ENCODE results near the gene FOXD1.
"Not testable (repeated sequence)": the region's sequence is repeated elsewhere in the genome, so short reads cannot be mapped to it uniquely, and the experiment has no call there.

Gene FOXD1

DNA sequence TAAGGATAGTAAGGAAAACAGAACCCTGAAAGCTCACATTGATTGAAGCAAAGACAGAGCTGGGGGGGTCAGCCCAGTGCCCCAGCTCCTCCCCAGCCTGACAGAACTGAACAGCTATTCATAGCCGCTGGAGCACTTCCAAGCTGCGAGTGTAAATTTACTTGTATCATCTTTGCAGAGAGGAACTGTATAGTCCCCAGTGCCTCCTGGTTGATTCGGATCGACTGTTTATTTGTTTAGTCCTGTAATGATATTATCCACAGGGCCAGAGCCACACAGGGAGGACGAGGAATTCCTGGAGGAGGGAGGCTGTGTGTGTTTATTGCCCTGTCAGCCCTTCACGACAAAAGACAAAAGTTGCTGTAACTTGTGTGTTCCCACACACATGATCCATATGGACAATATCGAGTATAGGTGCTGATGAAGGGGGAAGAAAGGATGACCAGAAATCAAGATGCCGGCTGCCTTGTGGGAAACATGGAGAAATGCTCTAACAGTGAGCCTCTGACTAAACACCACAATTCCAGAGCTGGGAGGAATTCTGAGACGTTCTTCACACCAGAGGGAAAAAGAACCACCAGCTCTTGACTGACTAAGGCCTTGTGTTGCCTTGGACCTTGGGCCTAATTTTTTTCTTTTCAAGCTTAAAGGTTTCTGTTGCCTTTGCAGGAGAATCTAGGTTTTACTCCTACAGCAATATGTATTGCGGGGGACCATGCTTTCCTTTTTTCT lies 31.1 kb downstream of the FOXD1 start:
- Histone ChIP-seq H3K36me3 (ENCODE audit: control insufficient read depth in 1 of 2, insufficient read depth in 2 of 2, low read length in 2 of 2) (no peaks in the 10 kb centered on the region), H3K27me3 (ENCODE audit: control insufficient read depth in 1 of 2, insufficient read depth in 2 of 2, low read length in 2 of 2) (peaks cover 73 to 94% of the 10 kb centered on the region in 2 donors), H3K4me1 (ENCODE audit: control insufficient read depth in 1 of 2, insufficient read depth in 2 of 2, low read length in 2 of 2) (peaks cover 4 to 7% of the 10 kb centered on the region in 2 donors), H3K4me3 (ENCODE audit: low read depth in 1 of 2, low read length in 2 of 2) (no peak overlapping the region), H3K9ac (ENCODE audit: low read depth in 1 of 2, low read length in 2 of 2) (no peak overlapping the region), H3K9me3 (ENCODE audit: control insufficient read depth in 1 of 2, low read length in 2 of 2) (no peaks in the 10 kb centered on the region), H3K27ac (ENCODE audit: low read depth, low read length) (no peak overlapping the region)

DNA sequence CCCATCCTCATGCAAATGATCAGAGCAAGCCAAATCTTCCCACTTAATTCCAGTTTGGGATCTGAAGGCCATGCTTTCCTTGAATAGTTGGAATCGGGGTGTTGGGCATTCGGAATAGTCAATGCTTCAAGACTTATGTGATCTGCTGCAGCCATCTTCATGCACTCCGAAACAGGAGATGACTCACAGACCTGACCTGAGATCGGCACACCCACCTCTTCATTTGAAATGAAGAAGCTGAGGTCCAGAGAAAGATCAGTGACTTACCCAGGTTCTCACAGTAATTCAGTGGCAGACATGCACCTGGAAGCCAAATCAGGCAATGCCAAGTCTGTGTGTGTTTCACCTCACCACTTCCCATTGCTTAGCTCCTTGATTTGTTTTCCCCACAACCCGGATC lies 33.0 kb downstream of the FOXD1 start:
- H3K27me3 ChIP-seq (ENCODE audit: control insufficient read depth in 1 of 2, insufficient read depth in 2 of 2, low read length in 2 of 2): peaks cover 58 to 84% of the 10 kb centered on the region in 2 donors
- H3K4me1 ChIP-seq (ENCODE audit: control insufficient read depth in 1 of 2, insufficient read depth in 2 of 2, low read length in 2 of 2): peaks cover 4 to 7% of the 10 kb centered on the region in 2 donors
- H3K36me3 ChIP-seq (ENCODE audit: control insufficient read depth in 1 of 2, insufficient read depth in 2 of 2, low read length in 2 of 2): no peaks in the 10 kb centered on the region

GRCh38 chr5:73415171-73415570 lies 33.4 kb downstream of the FOXD1 start:
- Histone ChIP-seq H3K27me3 (ENCODE audit: control insufficient read depth in 1 of 2, insufficient read depth in 2 of 2, low read length in 2 of 2) (peaks cover 53 to 79% of the 10 kb centered on the region in 2 donors), H3K9ac (ENCODE audit: low read depth in 1 of 2, low read length in 2 of 2) (no peak overlapping the region), H3K4me3 (ENCODE audit: low read depth in 1 of 2, low read length in 2 of 2) (no peak overlapping the region), H3K9me3 (ENCODE audit: control insufficient read depth in 1 of 2, low read length in 2 of 2) (no peaks in the 10 kb centered on the region), H3K4me1 (ENCODE audit: control insufficient read depth in 1 of 2, insufficient read depth in 2 of 2, low read length in 2 of 2) (peaks cover 4 to 6% of the 10 kb centered on the region in 2 donors), H3K27ac (ENCODE audit: low read depth, low read length) (no peak overlapping the region), H3K36me3 (ENCODE audit: control insufficient read depth in 1 of 2, insufficient read depth in 2 of 2, low read length in 2 of 2) (no peaks in the 10 kb centered on the region)

More for the DNA sequence above, 33.0 kb downstream of the FOXD1 start:
- Histone ChIP-seq H3K27ac (ENCODE audit: low read depth, low read length) (no peak overlapping the region), H3K9me3 (ENCODE audit: control insufficient read depth in 1 of 2, low read length in 2 of 2) (no peaks in the 10 kb centered on the region), H3K9ac (ENCODE audit: low read depth in 1 of 2, low read length in 2 of 2) (no peak overlapping the region), H3K4me3 (ENCODE audit: low read depth in 1 of 2, low read length in 2 of 2) (no peak overlapping the region)

GRCh38 chr5:73412597-73412988 lies 36.0 kb downstream of the FOXD1 start:
- H3K9ac ChIP-seq (ENCODE audit: low read depth in 1 of 2, low read length in 2 of 2): no peak overlapping the region
- H3K36me3 ChIP-seq (ENCODE audit: control insufficient read depth in 1 of 2, insufficient read depth in 2 of 2, low read length in 2 of 2): no peaks in the 10 kb centered on the region
- no peaks in the 10 kb centered on the region for H3K9me3 ChIP-seq (ENCODE audit: control insufficient read depth in 1 of 2, low read length in 2 of 2)
- peaks cover 31 to 53% of the 10 kb centered on the region in 2 donors for H3K27me3 ChIP-seq (ENCODE audit: control insufficient read depth in 1 of 2, insufficient read depth in 2 of 2, low read length in 2 of 2)
- H3K4me3 ChIP-seq (ENCODE audit: low read depth in 1 of 2, low read length in 2 of 2): no peak overlapping the region
- H3K27ac ChIP-seq (ENCODE audit: low read depth, low read length): no peak overlapping the region
- no peaks in the 10 kb centered on the region for H3K4me1 ChIP-seq (ENCODE audit: control insufficient read depth in 1 of 2, insufficient read depth in 2 of 2, low read length in 2 of 2)

GRCh38 chr5:73411936-73412596 lies 36.5 kb downstream of the FOXD1 start:
- no peaks in the 10 kb centered on the region for H3K36me3 ChIP-seq (ENCODE audit: control insufficient read depth in 1 of 2, insufficient read depth in 2 of 2, low read length in 2 of 2)
- no peak overlapping the region for H3K9ac ChIP-seq (ENCODE audit: low read depth in 1 of 2, low read length in 2 of 2)
- no peaks in the 10 kb centered on the region for H3K4me1 ChIP-seq (ENCODE audit: control insufficient read depth in 1 of 2, insufficient read depth in 2 of 2, low read length in 2 of 2)
- no peak overlapping the region for H3K4me3 ChIP-seq (ENCODE audit: low read depth in 1 of 2, low read length in 2 of 2)
- H3K9me3 ChIP-seq (ENCODE audit: control insufficient read depth in 1 of 2, low read length in 2 of 2): no peaks in the 10 kb centered on the region
- peaks cover 26 to 48% of the 10 kb centered on the region in 2 donors for H3K27me3 ChIP-seq (ENCODE audit: control insufficient read depth in 1 of 2, insufficient read depth in 2 of 2, low read length in 2 of 2)
- no peak overlapping the region for H3K27ac ChIP-seq (ENCODE audit: low read depth, low read length)

DNA sequence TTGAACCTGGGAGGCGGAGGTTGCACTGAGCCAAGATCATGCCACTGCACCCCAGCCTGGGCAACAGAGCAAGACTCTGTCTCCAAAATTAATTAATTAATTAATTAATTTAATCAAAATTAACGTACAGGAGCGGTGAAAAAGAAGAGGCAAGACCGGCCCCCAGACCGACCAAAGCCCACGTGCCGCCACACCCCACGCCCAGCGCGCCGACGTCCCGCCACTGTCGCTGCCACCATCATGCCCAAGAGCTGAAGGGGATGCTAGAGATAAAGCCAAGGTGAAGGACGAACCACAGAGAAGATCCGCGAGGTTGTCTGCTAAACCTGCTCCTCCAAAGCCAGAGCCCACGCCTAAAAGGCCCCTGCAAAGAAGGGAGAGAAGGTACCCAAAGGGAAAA lies 38.6 kb downstream of the FOXD1 start:
- not testable (repeated sequence) for H3K9ac ChIP-seq (ENCODE audit: low read depth in 1 of 2, low read length in 2 of 2); H3K27ac ChIP-seq (ENCODE audit: low read depth, low read length); H3K36me3 ChIP-seq (ENCODE audit: control insufficient read depth in 1 of 2, insufficient read depth in 2 of 2, low read length in 2 of 2); H3K4me3 ChIP-seq (ENCODE audit: low read depth in 1 of 2, low read length in 2 of 2); H3K4me1 ChIP-seq (ENCODE audit: control insufficient read depth in 1 of 2, insufficient read depth in 2 of 2, low read length in 2 of 2); H3K9me3 ChIP-seq (ENCODE audit: control insufficient read depth in 1 of 2, low read length in 2 of 2)
- peaks cover 14 to 29% of the 10 kb centered on the region in 2 donors for H3K27me3 ChIP-seq (ENCODE audit: control insufficient read depth in 1 of 2, insufficient read depth in 2 of 2, low read length in 2 of 2)

GRCh38 chr5:73405691-73406090 lies 42.9 kb downstream of the FOXD1 start:
- no peaks in the 10 kb centered on the region for H3K9me3 ChIP-seq (ENCODE audit: control insufficient read depth in 1 of 2, low read length in 2 of 2)
- H3K36me3 ChIP-seq (ENCODE audit: control insufficient read depth in 1 of 2, insufficient read depth in 2 of 2, low read length in 2 of 2): no peaks in the 10 kb centered on the region
- no peak overlapping the region for H3K27ac ChIP-seq (ENCODE audit: low read depth, low read length)
- no peak overlapping the region for H3K4me3 ChIP-seq (ENCODE audit: low read depth in 1 of 2, low read length in 2 of 2)
- peaks cover 1 to 3% of the 10 kb centered on the region in 2 donors for H3K27me3 ChIP-seq (ENCODE audit: control insufficient read depth in 1 of 2, insufficient read depth in 2 of 2, low read length in 2 of 2)
- peaks cover 0 to 5% of the 10 kb centered on the region in 2 donors for H3K4me1 ChIP-seq (ENCODE audit: control insufficient read depth in 1 of 2, insufficient read depth in 2 of 2, low read length in 2 of 2)
- H3K9ac ChIP-seq (ENCODE audit: low read depth in 1 of 2, low read length in 2 of 2): no peak overlapping the region

- Histone ChIP-seq H3K9ac (ENCODE audit: low read depth in 1 of 2, low read length in 2 of 2) (no peak overlapping the region), H3K4me3 (ENCODE audit: low read depth in 1 of 2, low read length in 2 of 2) (no peak overlapping the region), H3K27me3 (ENCODE audit: control insufficient read depth in 1 of 2, insufficient read depth in 2 of 2, low read length in 2 of 2) (peaks cover 0 to 2% of the 10 kb centered on the region in 2 donors), H3K4me1 (ENCODE audit: control insufficient read depth in 1 of 2, insufficient read depth in 2 of 2, low read length in 2 of 2) (no peaks in the 10 kb centered on the region), H3K27ac (ENCODE audit: low read depth, low read length) (no peak overlapping the region), H3K9me3 (ENCODE audit: control insufficient read depth in 1 of 2, low read length in 2 of 2) (no peaks in the 10 kb centered on the region), H3K36me3 (ENCODE audit: control insufficient read depth in 1 of 2, insufficient read depth in 2 of 2, low read length in 2 of 2) (no peaks in the 10 kb centered on the region)
Measured at GRCh38 chr5:73399775-73400174, 48.8 kb downstream of the FOXD1 start.
